GM21576 (cell line): Measurements from ENCODE around the gene FBLN5.
A peak's percentile ranks its signal among the peaks of the same experiment; 100 is the strongest.
"Not testable (repeated sequence)": the region's sequence is repeated elsewhere in the genome, so short reads cannot be mapped to it uniquely, and the experiment has no call there.

Experiments used
- ATAC-seq: cut with Tn5 transposase; IDR thresholded peaks from one replicate; pipeline ENCODE4 v1.9.1; 2021; ENCODE audit warnings: mild to moderate bottlenecking, moderate library complexity; ENCODE audit not compliant: unreplicated experiment

Gene FBLN5

DNA sequence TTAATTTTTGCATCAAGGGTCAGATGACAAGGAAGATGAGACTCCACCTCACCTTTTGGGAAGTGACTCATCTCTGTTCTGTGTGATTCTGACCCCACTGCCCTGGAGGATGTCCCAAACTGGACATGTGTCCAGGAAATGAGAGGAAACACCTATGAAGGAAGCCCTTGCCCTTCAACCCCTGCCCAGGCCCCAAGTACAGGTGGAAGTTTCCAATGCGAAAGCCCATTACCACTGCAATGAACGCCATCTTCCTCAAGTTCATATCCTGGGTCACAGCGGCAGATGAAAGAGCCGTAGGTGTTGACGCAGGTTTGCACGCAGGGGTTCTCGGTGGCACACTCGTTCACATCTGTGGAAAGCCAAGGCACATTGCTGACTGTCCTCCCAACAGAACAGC lies 60.5 kb downstream of the FBLN5 start:
- ATAC-seq = no peak

DNA sequence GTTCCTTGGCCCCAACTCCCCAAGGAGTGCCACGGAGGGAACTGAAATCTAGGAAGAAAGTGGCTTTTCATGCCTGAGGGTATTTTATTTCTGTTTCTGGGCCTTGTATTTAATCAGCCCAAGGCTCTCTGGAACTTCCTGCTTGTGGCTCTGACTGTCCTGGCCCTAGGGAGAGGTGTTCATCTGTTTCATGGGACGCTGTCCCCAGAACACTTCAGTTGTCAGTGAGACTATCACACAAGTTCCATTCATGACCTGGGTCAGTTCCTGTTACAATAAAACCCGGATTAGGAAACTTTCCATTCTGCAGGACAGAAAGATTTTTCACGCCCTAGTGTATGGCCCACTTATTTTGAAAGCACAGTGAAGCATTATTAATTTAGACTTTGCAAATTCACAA lies 61.7 kb downstream of the FBLN5 start:
- ATAC-seq = no peak

DNA sequence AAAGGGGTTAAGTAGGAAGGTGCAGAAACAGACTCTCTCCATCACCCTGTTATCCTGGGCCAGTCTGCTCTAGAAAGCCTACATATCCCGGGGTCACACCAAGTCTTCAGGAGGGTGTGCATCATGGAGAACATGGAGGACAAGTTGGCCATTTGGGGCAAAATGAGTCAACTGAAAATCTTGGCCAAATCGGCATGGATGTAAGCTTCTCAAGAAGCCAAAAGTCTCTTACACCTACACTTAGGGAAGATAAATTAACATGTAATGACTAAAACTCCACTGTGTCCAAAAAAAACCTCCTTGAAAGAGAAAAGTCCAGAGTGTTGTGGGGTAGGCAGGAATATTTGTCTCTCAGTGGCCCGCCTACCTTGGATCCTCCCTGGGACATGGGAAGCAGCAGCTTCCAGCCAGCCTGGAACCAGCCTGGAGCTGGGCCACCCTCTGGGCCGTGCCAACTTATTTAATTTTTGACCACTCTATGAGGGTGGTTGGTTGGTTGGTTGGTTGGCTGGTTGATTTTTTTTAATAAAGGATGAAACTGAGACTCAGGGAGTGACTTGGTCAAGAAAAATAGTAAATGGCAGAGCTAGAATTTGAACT lies 62.3 kb downstream of the FBLN5 start:
- ATAC-seq = no peak

DNA sequence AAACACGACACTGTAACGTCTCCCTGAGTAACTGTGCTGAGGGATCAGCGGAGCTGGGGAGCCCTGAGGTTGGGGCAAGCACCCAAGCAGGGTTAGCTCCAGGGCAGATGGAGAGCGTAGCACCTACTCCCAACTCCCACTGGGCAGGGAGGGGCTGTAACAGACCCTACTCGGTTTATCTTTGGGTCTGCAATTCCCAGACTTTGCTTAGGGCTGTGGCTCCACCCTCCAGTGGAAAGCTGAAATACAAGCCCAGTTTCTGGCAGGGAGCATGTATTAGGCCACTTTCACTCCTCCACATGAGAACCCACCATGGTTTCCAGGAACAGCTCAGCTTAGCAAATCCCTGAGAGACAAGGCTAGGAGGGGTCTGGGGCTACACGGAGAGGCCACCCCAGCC lies 62.8 kb downstream of the FBLN5 start:
- no peak for ATAC-seq

DNA sequence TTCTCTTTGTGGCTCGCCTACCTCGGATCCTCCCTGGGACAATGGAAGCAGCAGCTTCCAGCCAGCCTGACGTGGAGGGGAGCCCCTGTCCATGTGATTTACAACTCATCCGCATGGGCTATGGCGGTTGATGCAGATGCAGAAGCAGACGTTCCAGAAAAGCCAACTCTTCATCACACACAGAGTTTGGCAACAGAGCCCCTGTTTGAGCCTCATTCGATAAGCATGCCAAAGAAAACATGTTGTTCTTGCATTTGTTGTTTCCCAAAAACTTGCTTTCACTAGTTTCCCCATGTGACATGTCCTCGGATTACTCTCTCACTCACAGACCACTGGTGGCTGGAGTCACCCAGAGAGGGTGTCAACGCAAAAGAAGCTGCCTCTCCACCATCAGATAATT lies 63.7 kb downstream of the FBLN5 start:
- ATAC-seq = no peak

DNA sequence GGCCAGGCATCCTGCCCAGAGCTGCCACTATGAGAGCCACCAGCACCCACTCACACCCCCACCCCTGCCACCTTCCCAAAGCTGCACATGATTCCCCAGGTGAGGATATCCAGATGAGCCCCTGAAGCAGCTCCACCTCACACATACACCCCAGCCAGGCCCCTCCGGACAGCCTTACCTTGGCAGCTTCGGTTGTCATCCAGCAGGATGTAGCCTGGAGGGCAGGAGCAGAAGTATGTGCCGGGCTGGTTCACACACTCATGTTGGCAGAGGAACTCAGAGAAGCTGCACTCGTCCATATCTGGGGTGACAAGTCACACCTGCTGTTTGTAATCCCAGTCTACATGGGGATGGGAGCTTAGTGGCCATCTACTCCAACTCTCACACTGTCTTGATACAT lies 64.7 kb downstream of the FBLN5 start:
- no peak for ATAC-seq

DNA sequence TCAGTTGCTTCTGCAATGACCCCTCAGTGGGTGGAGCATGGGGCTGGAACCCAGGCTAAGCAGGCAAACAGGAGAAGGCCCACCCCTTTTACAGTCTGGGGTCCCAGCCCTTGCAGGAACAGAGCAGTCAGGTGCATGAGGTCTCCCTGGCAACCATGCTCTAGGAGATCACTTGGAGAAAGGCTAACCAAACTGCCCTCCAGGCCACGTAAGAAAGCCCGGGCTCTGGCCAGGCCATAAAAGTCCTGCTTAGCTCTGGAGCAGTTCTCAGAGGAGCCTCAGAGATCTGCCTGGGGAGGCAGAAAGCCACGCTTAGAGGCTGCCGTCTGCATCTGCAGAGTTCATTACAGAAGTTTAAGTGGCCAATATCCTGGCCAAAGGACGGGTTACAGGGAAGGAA lies 65.1 kb downstream of the FBLN5 start:
- ATAC-seq = no peak

DNA sequence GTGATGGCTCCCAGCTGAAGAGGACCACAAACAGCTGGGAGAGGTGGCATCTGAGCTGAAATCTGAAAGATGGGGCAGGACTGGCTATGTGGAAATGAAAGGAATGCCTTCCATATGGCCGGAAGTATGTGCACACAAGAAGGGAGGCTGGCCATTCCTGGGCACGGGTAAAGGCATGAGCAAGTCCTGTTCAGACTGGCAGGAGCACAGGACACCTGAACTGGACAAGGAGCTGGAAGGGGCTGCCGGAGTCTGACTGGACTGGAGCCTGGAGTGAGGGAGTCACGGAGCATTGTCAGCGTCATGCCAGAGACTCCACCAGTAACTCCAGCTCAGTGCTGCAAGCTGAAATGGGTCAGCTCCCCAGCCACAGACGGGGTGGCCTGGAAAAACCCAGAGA lies 68.3 kb downstream of the FBLN5 start:
- no peak for ATAC-seq

DNA sequence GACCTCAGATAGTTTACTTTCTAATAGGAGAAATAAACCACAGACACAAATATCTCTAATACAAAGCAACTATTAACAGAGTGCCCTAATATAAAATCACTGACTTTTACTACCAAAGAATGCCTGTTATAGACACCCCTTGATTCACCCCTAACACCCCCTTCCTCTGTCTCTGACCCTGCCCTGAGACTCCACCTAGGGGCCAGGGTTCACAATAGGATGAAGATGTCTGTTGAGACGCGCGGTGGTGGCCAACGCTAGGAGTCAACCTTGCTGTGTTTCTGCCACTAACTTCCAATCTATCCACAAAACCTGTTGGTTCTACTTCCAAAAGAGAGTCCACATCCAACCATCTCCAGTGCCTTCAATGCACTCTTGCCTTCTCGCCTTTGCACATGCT lies 69.2 kb downstream of the FBLN5 start:
- ATAC-seq = no peak

DNA sequence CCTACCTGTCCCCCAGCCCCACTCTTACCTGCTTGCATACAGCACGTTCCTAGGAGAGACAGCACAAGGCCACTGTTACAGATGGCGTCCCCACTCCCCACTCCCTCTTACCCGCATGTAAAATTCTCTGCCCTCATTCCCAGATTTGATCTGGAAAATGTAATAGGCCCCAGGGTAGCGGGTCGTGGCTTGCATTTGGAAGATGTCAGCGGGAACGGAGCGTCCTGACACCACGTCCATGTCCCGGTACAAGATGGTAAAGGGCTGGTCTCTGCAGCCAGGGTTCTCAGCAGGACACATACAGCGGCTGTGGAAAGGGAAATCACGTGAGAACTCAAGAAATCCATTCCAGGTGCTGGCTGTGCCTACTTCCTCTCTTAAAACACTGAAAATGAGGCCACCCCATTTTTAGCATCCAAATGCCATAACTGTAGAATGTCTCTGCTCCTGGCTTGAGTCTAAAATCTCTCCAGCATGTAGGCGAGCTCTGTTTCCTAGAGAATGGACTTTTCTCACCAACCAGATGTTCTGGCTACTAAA lies 70.0 kb downstream of the FBLN5 start:
- ATAC-seq = no peak

DNA sequence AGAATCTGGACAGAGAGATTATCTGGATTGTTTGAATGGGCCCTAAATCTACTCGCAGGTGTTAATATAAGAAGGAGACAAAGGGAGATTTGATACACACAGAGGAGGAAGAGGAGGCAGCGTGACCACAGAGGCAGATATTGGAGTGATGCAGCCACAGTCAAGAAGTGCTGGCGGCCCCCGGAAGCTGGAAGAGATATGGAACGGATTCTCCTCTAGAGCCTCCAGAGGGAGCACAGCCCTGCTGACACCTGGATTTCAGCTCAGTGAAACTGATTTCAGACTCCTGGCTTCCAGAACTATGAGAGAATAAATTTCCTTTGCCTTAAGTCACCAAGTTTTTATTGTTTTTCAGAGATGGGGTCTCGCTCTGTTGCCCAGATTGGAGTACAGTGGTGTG lies 71.0 kb downstream of the FBLN5 start:
- ATAC-seq = no peak

DNA sequence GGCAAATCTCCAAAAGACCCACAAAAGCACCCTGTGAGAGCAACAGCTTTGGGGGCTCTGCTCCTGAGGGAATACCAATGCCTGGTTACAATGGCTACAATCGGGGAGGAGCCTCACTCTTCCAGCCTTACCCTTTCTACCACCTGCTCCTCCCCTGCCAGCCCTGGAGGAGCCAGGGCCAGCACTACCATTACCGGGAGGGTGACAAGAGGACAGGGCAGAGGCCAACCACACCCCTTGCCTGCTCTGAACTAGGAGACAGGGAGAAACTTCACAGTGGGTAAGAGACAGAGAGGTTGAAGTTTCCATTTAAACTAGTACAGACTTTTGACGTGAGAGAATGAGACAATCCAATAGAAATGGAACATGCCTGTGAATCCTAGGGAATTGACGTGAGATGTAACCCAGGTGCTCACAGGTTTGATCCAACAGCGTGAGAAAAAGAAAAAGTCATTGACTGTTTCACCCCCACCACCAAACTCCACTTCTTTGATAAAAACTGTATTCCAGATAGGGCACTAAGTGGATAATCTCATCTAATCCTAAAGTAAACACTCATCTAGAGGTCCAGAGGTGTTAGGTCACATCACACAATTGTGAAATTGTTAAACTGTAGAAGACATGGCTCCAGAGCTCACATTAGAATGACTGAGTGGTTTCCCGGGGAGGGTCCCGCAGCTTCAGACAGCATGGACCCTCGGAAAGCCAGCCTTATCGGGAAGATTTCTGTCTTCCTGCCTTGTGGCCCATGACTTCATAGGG lies 71.8 kb downstream of the FBLN5 start:
- no peak for ATAC-seq

DNA sequence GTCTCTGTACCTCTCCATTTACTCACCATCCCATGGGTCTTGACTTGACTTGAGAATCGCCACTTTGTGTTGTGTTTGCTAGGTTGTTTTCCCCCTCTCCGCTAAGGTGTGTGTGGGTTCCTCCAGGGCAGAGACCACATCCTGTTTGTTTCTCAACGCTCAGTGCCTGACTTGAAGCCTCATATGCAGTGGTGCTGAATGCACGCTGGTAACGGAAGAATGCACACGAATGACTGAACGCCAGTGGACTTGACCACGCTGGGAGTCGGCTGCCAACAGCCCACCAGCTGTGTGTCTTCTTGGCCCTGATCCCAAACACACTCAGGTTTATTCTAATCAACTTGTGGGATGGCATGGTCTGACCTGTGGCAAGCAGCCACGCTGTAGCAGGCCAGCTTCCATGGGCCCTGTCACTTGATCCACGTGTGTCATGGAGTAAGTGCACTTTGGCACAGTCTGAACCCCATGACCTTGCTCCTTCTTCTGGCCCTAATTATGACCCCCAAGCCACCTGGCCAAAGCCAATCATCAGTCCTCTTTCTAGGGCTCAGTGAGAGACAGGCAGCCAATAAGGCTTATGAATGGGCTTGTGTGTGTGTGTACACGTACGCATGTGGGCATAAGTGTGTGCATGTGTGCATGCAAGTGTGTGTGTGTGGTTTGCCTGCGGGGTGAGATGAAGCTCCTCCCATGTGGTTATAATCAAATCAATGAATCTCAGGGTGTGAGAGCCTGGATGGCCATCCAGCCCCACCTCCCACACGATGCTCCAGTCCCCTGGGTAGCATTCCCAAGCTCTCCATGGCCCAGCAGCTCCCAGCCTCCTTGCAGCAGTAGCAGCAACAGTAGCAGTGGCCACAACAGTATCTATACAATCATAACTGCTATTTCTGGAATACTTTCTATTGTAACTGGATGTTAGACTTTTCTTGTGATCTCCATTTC lies 73.8 kb downstream of the FBLN5 start:
- ATAC-seq = peak; percentile 79

DNA sequence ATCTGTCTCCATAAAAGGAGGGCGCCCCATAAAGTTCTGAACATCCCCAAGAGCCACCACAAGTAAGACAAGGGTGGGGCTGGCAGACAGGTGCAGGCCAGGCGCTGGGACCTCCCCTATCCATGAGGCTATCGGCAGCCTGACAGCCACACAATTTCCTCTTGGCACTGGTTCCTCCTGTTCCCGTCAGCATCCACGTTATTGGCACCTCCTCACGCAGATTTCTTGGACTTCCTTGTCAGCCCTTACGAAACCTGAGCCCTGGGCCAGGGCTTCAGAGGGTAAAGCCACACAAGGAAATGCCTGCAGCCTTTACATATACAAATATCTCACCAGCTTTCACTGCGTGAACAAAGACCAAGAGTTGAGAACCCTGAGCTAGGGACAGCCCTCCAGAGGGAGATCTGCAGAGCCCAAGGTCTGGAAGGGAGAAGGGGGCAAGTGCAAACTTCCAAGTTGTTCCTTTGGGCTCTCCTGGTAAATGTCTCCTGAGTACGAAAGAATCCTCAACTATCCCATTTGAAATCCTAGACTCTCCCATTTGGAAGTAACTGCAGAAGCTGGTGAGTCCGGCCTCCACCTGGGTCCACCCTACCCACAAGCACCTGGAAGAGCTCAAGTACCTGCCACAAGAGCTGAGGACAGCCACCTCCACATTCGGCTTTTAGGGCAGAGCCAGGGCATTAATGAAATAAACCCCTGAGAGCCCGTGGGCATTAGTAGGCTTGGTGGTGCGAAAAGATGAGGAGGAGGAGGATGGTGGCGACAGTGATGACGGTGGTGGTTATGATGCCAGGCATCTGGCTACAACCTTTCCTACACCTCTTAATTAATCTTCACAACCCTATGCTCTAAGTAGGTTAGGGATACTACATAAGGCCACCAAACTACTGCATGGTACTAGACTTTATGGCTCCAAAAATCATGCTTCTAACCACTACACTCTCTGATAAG lies 74.7 kb downstream of the FBLN5 start:
- ATAC-seq = peak; percentile 18

DNA sequence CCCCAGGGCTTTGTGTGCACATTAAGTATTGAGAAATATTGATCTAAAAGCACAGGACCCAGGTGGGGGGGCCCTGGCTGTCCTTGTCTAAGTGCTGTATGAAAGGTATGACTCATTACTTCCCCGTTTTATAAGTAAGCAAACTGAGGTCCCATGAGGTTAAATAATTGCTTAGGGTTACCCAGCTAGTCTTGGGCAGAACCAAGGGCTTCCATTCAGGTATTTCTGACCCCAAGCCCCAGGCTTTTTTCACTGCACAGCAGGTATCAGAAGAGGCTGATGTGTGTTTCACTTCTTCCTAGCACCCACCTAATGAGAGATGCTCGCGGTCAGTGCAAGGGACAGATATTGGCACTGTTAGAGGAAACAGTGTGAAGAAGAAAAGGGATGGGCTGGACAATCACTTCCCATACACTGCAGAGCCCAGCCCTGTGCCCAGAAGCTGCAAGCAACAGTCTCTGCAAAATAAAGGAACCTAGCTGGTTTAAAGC lies 75.4 kb downstream of the FBLN5 start:
- ATAC-seq = peak; percentile 52

DNA sequence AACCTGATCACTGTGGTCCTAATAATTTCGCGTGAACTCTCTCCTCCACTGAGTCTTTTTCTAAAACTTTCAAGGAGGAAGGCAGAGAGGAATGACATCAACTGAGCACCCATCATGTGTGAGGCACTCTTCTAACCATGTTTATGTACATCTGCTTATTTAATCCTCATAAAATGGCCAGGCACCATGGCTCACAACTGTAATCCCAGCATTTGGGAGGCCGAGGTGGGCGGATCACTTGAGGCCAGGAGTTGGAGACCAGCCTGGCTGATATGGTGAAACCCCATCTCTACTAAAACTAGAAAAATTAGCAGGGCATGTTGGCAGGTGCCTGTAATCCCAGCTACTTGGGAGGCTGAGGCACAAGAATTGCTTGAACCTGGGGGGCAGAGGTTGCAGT lies 76.1 kb downstream of the FBLN5 start:
- not testable (repeated sequence) for ATAC-seq

DNA sequence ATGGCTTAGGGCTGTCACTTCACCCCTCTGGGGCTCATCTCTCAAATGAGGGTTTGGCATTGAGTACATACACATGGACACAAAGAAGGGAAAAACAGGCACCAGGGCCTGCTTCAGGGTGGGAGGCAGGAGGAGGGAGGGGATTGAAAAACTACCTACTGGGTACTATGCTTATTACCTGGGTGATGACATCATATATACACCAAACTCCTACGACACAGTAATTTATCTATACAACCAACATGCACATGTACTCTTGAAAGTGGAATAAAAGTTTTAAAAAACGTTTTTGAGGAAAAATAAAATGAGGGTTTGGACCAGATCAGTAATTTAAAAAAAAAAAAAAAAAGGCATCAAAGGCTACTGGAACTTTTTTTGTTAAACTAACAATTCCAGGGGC lies 76.6 kb downstream of the FBLN5 start:
- no peak for ATAC-seq

DNA sequence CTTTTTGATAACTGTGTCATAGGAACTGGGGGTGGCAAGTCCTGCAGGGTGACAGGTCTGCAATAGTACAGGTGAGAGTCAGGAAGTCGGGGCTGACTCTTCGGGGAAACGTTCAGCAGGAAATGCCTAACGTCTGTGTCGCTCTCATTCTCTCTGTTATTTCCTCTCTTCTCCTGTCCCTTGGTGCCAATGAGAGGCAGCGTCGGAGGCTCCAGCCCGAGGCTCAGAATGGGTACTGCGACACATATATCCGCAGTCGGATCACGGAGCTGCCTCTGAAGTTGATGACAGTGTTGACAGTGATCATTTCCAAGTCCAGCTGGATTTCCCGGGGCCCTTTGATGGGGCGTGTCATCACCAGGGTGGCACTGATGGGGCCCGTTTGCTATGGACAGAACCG lies 77.5 kb downstream of the FBLN5 start:
- ATAC-seq = no peak

DNA sequence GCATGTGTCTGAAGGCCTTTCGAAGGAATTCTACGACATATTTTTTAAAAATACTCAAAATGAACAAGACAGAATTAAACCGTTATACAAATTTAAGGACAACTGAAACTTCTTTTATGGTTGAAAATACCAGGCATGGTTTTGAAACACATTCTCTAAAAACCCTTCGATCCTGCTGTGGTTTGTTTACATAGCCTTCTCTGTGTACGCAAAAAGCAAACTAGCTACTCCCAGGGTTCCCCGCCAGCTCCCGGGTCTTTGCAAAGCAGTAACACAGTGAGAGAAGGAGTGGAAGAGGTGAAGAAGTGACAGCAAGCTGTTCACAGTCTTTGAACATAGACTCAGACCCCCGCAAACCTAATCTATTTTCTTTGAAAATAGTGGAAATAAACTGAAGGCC lies 77.9 kb downstream of the FBLN5 start:
- no peak for ATAC-seq

DNA sequence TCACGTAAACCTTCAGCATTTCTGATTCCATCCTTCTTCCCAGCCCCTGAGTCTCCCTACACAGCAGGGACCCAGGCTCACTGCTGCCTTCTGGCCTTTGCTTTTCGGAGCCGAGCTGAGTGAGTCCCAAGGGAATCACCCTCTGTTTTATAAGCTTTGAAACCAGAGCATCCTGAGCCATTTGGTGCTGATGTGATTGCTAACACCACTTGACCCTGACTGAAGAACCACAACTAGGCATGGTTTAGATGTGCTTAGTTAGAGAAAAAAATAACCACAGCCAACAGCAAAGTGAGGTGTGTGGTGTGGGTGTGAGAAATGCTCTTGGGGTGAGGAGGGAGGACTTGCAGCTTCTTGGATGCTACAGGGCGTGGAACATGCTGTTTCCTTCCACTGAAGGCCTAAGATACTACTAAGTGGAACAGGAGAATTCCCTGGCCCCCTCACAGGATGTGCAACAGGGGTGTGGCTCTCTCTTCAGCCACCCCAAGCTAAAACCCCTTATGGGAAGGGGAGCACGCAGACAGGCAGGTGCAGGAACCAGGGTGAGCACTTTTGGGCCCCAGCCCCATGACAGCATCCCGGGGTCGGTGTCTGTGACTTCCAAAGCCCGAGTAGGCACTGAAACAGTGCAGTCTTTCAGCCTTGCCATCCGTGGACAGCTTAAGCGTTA lies 80.0 kb downstream of the FBLN5 start, which contains the start of gene TC2N:
Gene TC2N (minus strand): TSS at position 221 of the 673 bp plus-strand sequence. CDS start 53,767 bp downstream, outside the sequence.
- no peak for ATAC-seq
